ENCODE data around the gene CCDC186. TPM values are rescaled to one million over a fixed set of nuclear protein-coding genes. Genes with fewer than 3 reads are reported as not detected.
A peak's percentile ranks its signal among the peaks of the same experiment; 100 is the strongest.

The CCDC186 gene
- total RNA-seq, 1 donor: 60.4 TPM

DNA sequence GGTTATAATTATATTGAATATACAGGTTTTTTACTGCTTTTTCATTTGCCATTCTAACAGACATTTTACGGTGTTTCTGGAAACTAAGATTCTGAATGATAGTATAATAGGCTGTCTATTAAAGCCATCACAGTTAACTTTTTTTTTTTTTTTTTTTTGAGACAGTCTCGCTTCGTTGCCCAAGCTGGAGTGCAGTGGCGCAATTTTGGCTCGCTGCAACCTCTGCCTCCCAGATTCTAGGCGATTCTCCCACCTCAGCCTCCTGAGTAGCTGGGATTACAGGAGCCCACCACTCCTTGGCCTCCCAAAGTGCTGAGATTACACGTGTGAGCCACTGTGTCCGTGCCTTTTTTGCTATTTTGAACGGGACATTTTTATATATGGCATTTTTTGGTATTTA is 9.6 kb upstream of the CCDC186 start:
- Histone ChIP-seq H3K4me1 (ENCODE audit: insufficient read depth, low read length) (no peaks in the 10 kb centered on the region), H3K27me3 (ENCODE audit: insufficient read depth, low read length) (no peaks in the 10 kb centered on the region), H3K9me3 (ENCODE audit: low read depth, low read length) (no peaks in the 10 kb centered on the region), H3K4me3 (ENCODE audit: low read length) (no peak overlapping the region)

- Histone ChIP-seq H3K4me1 (ENCODE audit: insufficient read depth, low read length) (no peaks in the 10 kb centered on the region), H3K27me3 (ENCODE audit: insufficient read depth, low read length) (no peaks in the 10 kb centered on the region), H3K4me3 (ENCODE audit: low read length) (no peak overlapping the region), H3K9me3 (ENCODE audit: low read depth, low read length) (no peaks in the 10 kb centered on the region)
These were observed 8.0 kb upstream of the CCDC186 start for GRCh38 chr10:114181971-114182370.

DNA sequence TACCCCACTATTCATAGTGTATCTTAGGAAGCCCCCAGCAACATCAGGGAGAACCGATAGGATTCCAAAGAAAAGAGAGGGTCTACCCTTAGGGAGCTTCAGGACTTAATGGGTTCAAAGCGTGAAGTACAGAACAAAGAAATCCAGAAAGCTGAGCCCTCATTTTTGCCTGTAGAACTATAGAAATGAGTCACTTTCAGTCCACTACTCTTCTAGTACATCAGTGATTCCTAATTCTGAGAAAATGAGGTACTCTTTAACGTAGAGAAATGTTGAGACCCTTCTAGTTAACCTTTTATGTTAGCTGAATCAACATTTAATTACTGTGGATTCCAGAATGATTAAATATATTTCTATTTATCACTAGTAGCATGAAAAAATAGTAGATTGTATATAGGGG is 6.9 kb upstream of the CCDC186 start:
- no peaks in the 10 kb centered on the region for H3K27me3 ChIP-seq (ENCODE audit: insufficient read depth, low read length)
- H3K4me1 ChIP-seq (ENCODE audit: insufficient read depth, low read length): no peaks in the 10 kb centered on the region
- no peak overlapping the region for H3K4me3 ChIP-seq (ENCODE audit: low read length)
- no peaks in the 10 kb centered on the region for H3K9me3 ChIP-seq (ENCODE audit: low read depth, low read length)

DNA sequence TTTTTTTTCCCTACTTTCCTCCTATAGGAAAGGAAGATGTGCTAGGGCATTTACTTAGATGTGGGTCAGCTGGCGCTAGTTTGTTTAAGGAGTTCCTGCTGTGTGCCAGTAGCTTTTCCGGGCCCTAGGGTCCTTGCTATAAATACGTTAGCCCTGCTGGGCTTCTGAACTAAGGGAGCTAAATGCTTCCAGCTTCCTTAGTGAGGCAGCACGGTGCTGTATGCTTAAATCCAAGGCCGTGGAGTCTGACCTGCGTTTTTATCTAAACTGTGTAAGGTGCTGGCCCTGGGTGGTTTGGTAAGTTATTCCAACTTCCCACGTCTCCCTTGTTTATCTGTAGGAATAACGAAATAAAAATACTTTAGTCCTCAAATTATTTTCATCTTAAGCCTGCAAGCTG is 5.7 kb upstream of the CCDC186 start:
- H3K4me3 ChIP-seq (ENCODE audit: low read length): no peak overlapping the region
- no peaks in the 10 kb centered on the region for H3K9me3 ChIP-seq (ENCODE audit: low read depth, low read length)
- H3K4me1 ChIP-seq (ENCODE audit: insufficient read depth, low read length): peaks cover 3% of the 10 kb centered on the region
- H3K27me3 ChIP-seq (ENCODE audit: insufficient read depth, low read length): no peaks in the 10 kb centered on the region

- H3K9me3 ChIP-seq (ENCODE audit: low read depth, low read length): no peaks in the 10 kb centered on the region
These were observed 5.1 kb upstream of the CCDC186 start, which contains the start of gene TDRD1 for GRCh38 chr10:114179148-114179547. TDRD1 (plus strand) TSS chr10:114179353; CDS start chr10:114187832, 8,479 bp downstream.

GRCh38 chr10:114176511-114176910 is 2.5 kb upstream of the CCDC186 start:
- no peaks in the 10 kb centered on the region for H3K9me3 ChIP-seq (ENCODE audit: low read depth, low read length)
- H3K4me1 ChIP-seq (ENCODE audit: insufficient read depth, low read length): peaks cover 14% of the 10 kb centered on the region
- H3K4me3 ChIP-seq (ENCODE audit: low read length): no peak overlapping the region
- no peaks in the 10 kb centered on the region for H3K27me3 ChIP-seq (ENCODE audit: insufficient read depth, low read length)

More at GRCh38 chr10:114179148-114179547, 5.1 kb upstream of the CCDC186 start, which contains the start of gene TDRD1:
- Histone ChIP-seq H3K4me3 (ENCODE audit: low read length) (no peak within 1 kb of the TSS), H3K27me3 (ENCODE audit: insufficient read depth, low read length) (no peaks in the 10 kb centered on the region), H3K4me1 (ENCODE audit: insufficient read depth, low read length) (peaks cover 8% of the 10 kb centered on the region)

DNA sequence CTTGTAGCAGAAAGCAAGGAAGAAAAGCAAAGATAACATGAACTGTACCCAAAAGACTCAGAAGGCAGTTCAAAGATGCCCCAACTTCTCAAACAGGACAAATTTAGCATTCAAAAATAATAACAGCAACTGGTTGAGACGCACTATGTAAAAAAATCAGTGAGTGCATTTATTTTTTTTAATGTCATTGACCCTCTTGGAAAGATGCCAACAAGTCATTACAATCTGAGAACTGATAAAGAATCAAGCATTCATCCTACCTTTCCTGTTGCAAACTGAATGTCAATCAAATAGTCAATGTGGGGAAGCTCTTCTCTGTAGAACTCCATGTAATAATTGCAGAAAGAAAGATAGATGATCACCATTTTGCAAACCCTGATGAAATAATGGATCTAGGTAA is 1.7 kb upstream of the CCDC186 start:
- H3K4me1 ChIP-seq (ENCODE audit: insufficient read depth, low read length): peaks cover 14% of the 10 kb centered on the region
- H3K27me3 ChIP-seq (ENCODE audit: insufficient read depth, low read length): no peaks in the 10 kb centered on the region
- no peaks in the 10 kb centered on the region for H3K9me3 ChIP-seq (ENCODE audit: low read depth, low read length)

DNA sequence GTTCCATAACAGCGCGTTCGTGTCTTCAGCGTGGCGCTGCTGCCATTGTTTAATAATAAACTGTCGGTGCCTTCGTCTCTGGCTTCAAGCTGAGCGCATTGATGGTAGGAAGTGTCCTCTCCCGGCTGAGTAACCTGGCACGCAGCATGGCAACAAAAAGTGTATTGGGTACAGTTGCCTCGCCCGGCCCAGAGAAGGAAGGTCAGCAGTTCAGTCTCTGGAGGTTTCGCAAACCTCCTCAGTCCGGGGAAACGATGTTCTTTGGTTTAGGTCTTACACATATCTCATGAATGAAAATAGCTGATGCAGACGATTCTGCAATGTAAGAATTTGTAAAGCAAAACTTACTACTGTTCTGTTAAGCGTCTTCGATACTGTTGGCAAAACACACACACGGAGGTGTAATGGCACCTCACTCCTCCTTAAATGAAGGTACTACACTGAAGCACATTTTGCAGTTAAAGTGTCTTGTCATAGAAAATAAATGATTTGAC is 739 bp upstream of the CCDC186 start:
- no peaks in the 10 kb centered on the region for H3K9me3 ChIP-seq (ENCODE audit: low read depth, low read length)
- peaks cover 14% of the 10 kb centered on the region for H3K4me1 ChIP-seq (ENCODE audit: insufficient read depth, low read length)
- H3K4me3 ChIP-seq (ENCODE audit: low read length): peak overlapping the region; percentile 99
- H3K27me3 ChIP-seq (ENCODE audit: insufficient read depth, low read length): no peaks in the 10 kb centered on the region

More for the DNA sequence above, 1.7 kb upstream of the CCDC186 start:
- H3K4me3 ChIP-seq (ENCODE audit: low read length): no peak overlapping the region

DNA sequence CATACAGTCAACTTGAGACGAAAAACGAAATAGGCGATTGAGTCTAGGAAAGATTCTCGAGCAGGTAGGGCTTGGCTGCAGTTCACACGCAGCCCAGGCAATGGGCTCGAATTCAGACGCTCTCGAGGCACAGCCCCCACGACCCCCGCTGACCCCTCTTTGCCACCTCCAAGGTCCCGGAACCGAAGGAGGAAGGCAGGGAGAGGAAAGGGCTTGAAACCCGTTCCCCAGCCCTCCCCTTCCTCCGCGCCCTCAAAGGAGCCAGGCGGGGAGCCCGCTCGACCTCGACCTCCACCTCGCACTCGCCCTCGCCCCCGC is 441 bp downstream of the CCDC186 start:
- Histone ChIP-seq H3K4me3 (ENCODE audit: low read length) (peak overlapping the region; percentile 99), H3K27me3 (ENCODE audit: insufficient read depth, low read length) (no peaks in the 10 kb centered on the region), H3K9me3 (ENCODE audit: low read depth, low read length) (no peaks in the 10 kb centered on the region), H3K4me1 (ENCODE audit: insufficient read depth, low read length) (peaks cover 14% of the 10 kb centered on the region)

DNA sequence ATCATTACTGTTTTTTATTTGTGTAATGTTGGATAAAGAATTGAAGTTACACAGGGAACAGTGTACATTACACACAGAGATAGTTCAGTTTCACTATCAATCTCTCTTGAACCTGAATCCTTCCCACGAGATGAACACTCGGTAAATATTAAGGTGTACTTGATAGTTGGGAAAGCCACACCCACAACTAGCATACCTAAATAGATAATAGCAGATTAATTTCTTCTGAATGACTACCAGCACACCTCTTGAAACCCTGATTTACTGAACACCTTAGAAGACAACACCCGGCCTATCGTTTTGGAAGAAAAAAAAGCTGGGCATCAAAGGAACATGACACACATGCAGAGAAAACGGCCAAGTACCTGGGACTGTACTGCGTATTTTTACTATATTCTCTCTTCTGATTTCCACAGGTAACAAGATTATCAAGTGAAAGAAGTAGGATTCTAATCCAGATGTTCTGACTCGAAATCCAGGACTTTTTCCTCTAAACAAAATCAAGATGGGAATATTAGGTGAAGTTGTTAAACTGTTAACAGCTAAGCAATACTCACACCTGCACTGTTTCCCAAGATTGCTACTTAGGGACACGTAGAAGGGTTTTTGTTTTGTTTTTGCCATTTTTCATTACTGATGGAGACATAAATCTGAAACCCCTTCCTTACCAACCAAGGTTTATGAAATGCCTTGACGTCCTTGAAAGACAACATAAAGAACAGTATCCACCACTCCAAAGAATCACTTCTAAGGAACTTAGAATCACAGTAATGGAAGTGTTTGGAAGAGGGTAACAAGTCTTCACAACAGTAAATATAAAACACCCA is 1.0 kb downstream of the CCDC186 start:
- H3K27me3 ChIP-seq (ENCODE audit: insufficient read depth, low read length): no peaks in the 10 kb centered on the region
- H3K4me3 ChIP-seq (ENCODE audit: low read length): peak overlapping the region; percentile 99
- no peaks in the 10 kb centered on the region for H3K9me3 ChIP-seq (ENCODE audit: low read depth, low read length)
- peaks cover 14% of the 10 kb centered on the region for H3K4me1 ChIP-seq (ENCODE audit: insufficient read depth, low read length)

- no peaks in the 10 kb centered on the region for H3K9me3 ChIP-seq (ENCODE audit: low read depth, low read length)
- no peak overlapping the region for H3K4me3 ChIP-seq (ENCODE audit: low read length)
- H3K4me1 ChIP-seq (ENCODE audit: insufficient read depth, low read length): peaks cover 14% of the 10 kb centered on the region
- H3K27me3 ChIP-seq (ENCODE audit: insufficient read depth, low read length): no peaks in the 10 kb centered on the region
These were observed 1.8 kb downstream of the CCDC186 start for GRCh38 chr10:114172216-114172615.

DNA sequence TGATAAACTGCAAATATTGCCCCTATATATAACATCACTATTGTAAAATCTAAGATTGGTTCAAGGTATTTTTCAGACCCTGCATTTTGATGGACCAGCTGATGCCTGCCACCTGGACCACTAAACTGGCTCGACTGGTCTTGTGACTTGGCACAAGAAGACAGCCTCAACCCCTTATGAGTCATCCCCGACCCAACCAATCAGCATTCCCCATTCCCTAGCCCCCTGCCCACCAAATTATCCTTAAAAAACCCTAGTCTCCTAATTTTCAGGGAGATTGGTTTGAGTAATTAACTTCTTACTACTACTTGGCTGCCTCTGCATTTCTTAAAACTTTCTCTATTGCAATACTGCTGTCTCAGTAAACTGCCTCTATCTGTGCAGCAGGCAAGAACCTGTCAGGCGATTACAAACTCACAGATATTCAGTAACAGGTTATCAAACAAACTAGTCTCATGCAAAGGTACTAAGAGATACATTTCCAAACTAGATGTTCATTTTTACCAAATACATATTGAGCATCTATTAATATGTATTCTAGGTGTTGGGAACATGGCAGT is 5.5 kb downstream of the CCDC186 start:
- Histone ChIP-seq H3K9me3 (ENCODE audit: low read depth, low read length) (no peaks in the 10 kb centered on the region), H3K27me3 (ENCODE audit: insufficient read depth, low read length) (no peaks in the 10 kb centered on the region), H3K4me1 (ENCODE audit: insufficient read depth, low read length) (peaks cover 6% of the 10 kb centered on the region), H3K4me3 (ENCODE audit: low read length) (no peak overlapping the region)

- H3K9me3 ChIP-seq (ENCODE audit: low read depth, low read length): no peaks in the 10 kb centered on the region
- H3K4me1 ChIP-seq (ENCODE audit: insufficient read depth, low read length): peaks cover 4% of the 10 kb centered on the region
- no peak overlapping the region for H3K4me3 ChIP-seq (ENCODE audit: low read length)
- H3K27me3 ChIP-seq (ENCODE audit: insufficient read depth, low read length): no peaks in the 10 kb centered on the region
These were observed 6.0 kb downstream of the CCDC186 start for GRCh38 chr10:114167985-114168384.

- no peaks in the 10 kb centered on the region for H3K27me3 ChIP-seq (ENCODE audit: insufficient read depth, low read length)
- H3K9me3 ChIP-seq (ENCODE audit: low read depth, low read length): no peaks in the 10 kb centered on the region
- H3K4me3 ChIP-seq (ENCODE audit: low read length): no peak overlapping the region
- no peaks in the 10 kb centered on the region for H3K4me1 ChIP-seq (ENCODE audit: insufficient read depth, low read length)
These were observed 7.5 kb downstream of the CCDC186 start for GRCh38 chr10:114166494-114166893.

- H3K9me3 ChIP-seq (ENCODE audit: low read depth, low read length): no peaks in the 10 kb centered on the region
- no peaks in the 10 kb centered on the region for H3K4me1 ChIP-seq (ENCODE audit: insufficient read depth, low read length)
- no peak overlapping the region for H3K4me3 ChIP-seq (ENCODE audit: low read length)
- H3K27me3 ChIP-seq (ENCODE audit: insufficient read depth, low read length): no peaks in the 10 kb centered on the region
These were observed 8.0 kb downstream of the CCDC186 start for GRCh38 chr10:114166043-114166442.

DNA sequence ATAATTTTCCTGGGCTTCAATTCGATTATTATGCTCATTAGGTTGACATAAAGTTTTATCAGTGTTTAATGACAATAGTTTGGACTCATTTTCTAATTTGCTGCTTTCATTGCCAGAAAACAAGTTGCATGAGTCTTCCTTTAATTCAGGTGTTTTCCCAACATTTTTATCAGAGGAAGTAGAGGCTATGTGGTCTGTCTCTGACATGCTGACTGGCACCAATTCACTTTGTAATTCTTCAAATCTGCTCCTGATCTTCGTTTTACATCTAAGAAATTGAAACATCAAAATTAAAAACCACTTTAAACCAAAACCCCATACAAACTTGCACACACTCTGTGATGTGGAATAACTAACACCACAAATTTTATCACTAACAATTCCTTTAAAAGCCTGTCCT is 10.9 kb downstream of the CCDC186 start:
- no peaks in the 10 kb centered on the region for H3K4me1 ChIP-seq (ENCODE audit: insufficient read depth, low read length)
- no peaks in the 10 kb centered on the region for H3K27me3 ChIP-seq (ENCODE audit: insufficient read depth, low read length)
- no peak overlapping the region for H3K4me3 ChIP-seq (ENCODE audit: low read length)
- H3K9me3 ChIP-seq (ENCODE audit: low read depth, low read length): no peaks in the 10 kb centered on the region

Measured in mononuclear cell (primary cell).